Measurements from ENCODE around the gene ADH5. TPM values are rescaled to one million over a fixed set of nuclear protein-coding genes. Genes with fewer than 3 reads are reported as not detected.
A peak's percentile ranks its signal among the peaks of the same experiment; 100 is the strongest.

The ADH5 gene
- 110 and 112 TPM in 2 replicates for total RNA-seq (2022)
- percentile 94 among the genes with signal in this experiment for Bru-seq, nascent RNA
- BruChase-seq, experiment 1, labeled RNA remaining after a 6-hour chase, result percentile 96 among the genes with signal in this experiment
- percentile 92 among the genes with signal in this experiment for BruChase-seq, experiment 2, labeled RNA remaining after a 2-hour chase
- long read RNA-seq, transcript ADH5-201 (9 exons, 2,615 nt), result major isoform, 144 of 183 reads
- long read RNA-seq, partial matches to known transcripts, result 23 of 183 reads
- long read RNA-seq, other reads (novel, unspliced or antisense), result 16 of 183 reads

DNA sequence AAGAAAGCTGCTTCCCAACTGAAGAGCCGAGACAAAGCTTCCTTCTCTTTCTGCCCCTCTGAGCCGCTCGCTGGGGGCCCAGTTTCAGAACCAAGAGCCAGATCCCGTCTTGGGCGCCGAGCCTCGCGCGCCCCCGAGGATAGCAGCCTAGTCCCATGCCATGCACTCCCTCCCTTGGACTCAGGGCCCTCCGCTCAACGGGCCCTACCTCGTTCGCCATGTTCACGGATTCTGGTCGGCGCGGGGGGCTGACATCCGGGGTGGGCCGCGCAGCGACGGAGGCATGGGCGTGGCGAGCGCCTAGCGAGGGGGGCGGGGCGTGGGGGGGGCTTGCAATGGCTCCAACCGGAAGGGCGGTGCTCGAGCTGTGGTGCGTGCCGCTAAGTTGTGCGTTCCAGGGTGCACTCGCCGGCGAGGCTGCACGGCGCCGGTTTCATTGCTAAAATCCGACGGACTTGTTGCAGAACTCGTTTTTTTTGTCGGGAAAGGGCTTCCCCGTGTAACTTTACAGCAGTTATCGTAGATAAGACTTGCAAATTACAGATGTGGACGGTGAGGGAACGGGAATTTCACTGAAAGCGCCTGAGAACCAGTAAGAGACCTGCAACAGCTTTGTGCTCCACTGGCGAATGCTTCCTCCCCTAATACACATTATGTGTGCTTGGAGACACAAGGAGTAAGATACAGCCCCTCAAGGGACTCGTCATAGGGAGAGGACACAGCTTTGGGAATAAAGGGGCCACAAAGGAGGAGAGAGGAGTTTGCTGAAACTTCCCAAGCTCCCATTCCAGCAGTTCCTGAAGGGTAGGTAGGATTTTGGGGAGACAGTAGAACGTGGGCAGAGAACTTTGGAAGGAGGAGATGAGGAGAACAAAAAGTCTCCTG, at the start of gene ADH5:
ADH5 (minus strand) TSS at position 308 of the 885 bp plus-strand sequence; CDS start at position 220, 88 bp downstream.
- ChIA-PET POLR2A (interaction anchor here (0.6 to 3.1 kb wide), 34 partner anchors 9 to 860 kb away, joined by 3 to 42 read pairs (median 4); partner anchors contain the start of genes EIF4E and METAP1), CTCF (interaction anchor here (0.6 to 2.1 kb wide), 6 partner anchors 14 to 375 kb away, joined by 3 to 9 read pairs (median 4); partner anchors contain the start of gene METAP1)
- H3K9me3 Mint-ChIP-seq (ENCODE audit: unreplicated experiment), result no peaks in the 10 kb centered on the region
- H3K4me3 Mint-ChIP-seq (ENCODE audit: unreplicated experiment), result peak within 1 kb of the TSS; percentile 89
- intact Hi-C loops (cut with micrococcal nuclease), result loop anchor here (1.0 kb wide), 1 partner anchor 93 kb away; the partner anchor contains the start of gene METAP1
- TF ChIP-seq, protein P1, sequence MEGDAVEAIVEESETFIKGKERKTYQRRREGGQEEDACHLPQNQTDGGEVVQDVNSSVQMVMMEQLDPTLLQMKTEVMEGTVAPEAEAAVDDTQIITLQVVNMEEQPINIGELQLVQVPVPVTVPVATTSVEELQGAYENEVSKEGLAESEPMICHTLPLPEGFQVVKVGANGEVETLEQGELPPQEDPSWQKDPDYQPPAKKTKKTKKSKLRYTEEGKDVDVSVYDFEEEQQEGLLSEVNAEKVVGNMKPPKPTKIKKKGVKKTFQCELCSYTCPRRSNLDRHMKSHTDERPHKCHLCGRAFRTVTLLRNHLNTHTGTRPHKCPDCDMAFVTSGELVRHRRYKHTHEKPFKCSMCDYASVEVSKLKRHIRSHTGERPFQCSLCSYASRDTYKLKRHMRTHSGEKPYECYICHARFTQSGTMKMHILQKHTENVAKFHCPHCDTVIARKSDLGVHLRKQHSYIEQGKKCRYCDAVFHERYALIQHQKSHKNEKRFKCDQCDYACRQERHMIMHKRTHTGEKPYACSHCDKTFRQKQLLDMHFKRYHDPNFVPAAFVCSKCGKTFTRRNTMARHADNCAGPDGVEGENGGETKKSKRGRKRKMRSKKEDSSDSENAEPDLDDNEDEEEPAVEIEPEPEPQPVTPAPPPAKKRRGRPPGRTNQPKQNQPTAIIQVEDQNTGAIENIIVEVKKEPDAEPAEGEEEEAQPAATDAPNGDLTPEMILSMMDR (IDR thresholded peaks at IDR 0.05; ENCODE audit: unreplicated experiment), result no peak
- H3K27me3 Mint-ChIP-seq (ENCODE audit: insufficient read depth, unreplicated experiment), result no peaks in the 10 kb centered on the region
- TSS peak; percentile 80 for BruUV-seq (replicated peaks)
- H3K36me3 Mint-ChIP-seq (ENCODE audit: insufficient read depth, unreplicated experiment), result peaks cover 48% of the 10 kb centered on the region
- peaks cover 35% of the 10 kb centered on the region for H3K4me1 Mint-ChIP-seq (ENCODE audit: insufficient read depth, unreplicated experiment)
- DNase-seq (ENCODE audit: unreplicated experiment), result peak; percentile 84
- peak within 1 kb of the TSS; percentile 72 for H3K27ac Mint-ChIP-seq (ENCODE audit: low read depth, unreplicated experiment)

- H3K27me3 Mint-ChIP-seq (ENCODE audit: insufficient read depth, unreplicated experiment), result no peaks in the 10 kb centered on the region
- intact Hi-C loops (cut with micrococcal nuclease), result no loop called here
- no peak overlapping the region for H3K4me3 Mint-ChIP-seq (ENCODE audit: unreplicated experiment)
- ChIA-PET CTCF (no interaction called here), POLR2A (no interaction called here)
- BruUV-seq (replicated peaks), result no TSS peak
- no peaks in the 10 kb centered on the region for H3K4me1 Mint-ChIP-seq (ENCODE audit: insufficient read depth, unreplicated experiment)
- TF ChIP-seq, protein P1 (IDR thresholded peaks at IDR 0.05; ENCODE audit: unreplicated experiment), result no peak
- no peak overlapping the region for H3K27ac Mint-ChIP-seq (ENCODE audit: low read depth, unreplicated experiment)
- no peaks in the 10 kb centered on the region for H3K36me3 Mint-ChIP-seq (ENCODE audit: insufficient read depth, unreplicated experiment)
- H3K9me3 Mint-ChIP-seq (ENCODE audit: unreplicated experiment), result no peaks in the 10 kb centered on the region
- DNase-seq (ENCODE audit: unreplicated experiment), result no peak
These were observed 47.7 kb upstream of the ADH5 start for GRCh38 chr4:99136329-99136728.

GRCh38 chr4:99135541-99136162, 47.1 kb upstream of the ADH5 start:
- Mint-ChIP-seq H3K36me3 (ENCODE audit: insufficient read depth, unreplicated experiment) (no peaks in the 10 kb centered on the region), H3K4me1 (ENCODE audit: insufficient read depth, unreplicated experiment) (no peaks in the 10 kb centered on the region), H3K27me3 (ENCODE audit: insufficient read depth, unreplicated experiment) (no peaks in the 10 kb centered on the region), H3K4me3 (ENCODE audit: unreplicated experiment) (no peak overlapping the region), H3K27ac (ENCODE audit: low read depth, unreplicated experiment) (no peak overlapping the region), H3K9me3 (ENCODE audit: unreplicated experiment) (no peaks in the 10 kb centered on the region)
- POLR2A ChIA-PET, result no interaction called here
- TF ChIP-seq, protein P1 (IDR thresholded peaks at IDR 0.05; ENCODE audit: unreplicated experiment), result no peak
- no TSS peak for BruUV-seq (replicated peaks)
- DNase-seq (ENCODE audit: unreplicated experiment), result no peak
- intact Hi-C loops (cut with micrococcal nuclease), result no loop called here
- CTCF ChIA-PET, result no interaction called here
